Stomach (tissue), 4 donors: ENCODE results near the gene PSRC1.

Experiments
- POLR2A ChIP-seq, 4 donors: fragments of 450-650 bp; IDR thresholded peaks; one replicate each; pipeline ENCODE4 v1.6.1; 2016; ENCODE audit warnings: antibody characterized with exemption in 4 of 4, control low read depth in 2 of 4, mild to moderate bottlenecking in 1 of 4, moderate library complexity in 1 of 4
- POLR2AphosphoS5 ChIP-seq, 3 donors: sonication (generic); formaldehyde crosslinking; IDR thresholded peaks; one replicate each; pipeline ENCODE4 v1.6.1; 2016; ENCODE audit warnings: antibody characterized with exemption in 3 of 3
- TF ChIP-seq, protein P1 (sequence below), 7 experiments: fragments of 450-650 bp in 4 of 7; fragments of 200-600 bp in 3 of 7; sonication (generic) in 3 of 7; IDR thresholded peaks; one replicate each; pipeline ENCODE4 v1.5.1; 2016 to 2019; ENCODE audit warnings: antibody characterized with exemption in 7 of 7, control low read depth in 2 of 7, mild to moderate bottlenecking in 1 of 7

DNA sequence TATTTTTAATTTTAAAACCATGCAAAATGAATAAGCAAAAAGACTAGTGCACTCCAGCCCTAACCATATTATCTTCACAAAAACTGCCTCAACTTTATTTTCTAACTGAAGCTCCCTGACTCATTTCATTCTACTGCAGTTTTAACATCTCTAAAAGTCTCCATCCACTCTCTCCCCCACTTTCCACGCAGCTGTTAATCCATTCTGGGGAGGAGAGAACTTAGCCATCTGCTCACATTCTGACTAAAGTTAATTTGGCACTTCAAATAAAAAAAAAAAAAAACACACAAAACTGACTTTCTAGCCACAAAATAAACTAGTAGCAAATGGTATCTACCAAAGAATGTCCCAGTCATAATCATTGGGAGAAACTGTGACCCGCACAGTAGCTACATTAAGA is 29.3 kb upstream of the PSRC1 start:
- TF ChIP-seq POLR2A (IDR thresholded peaks at IDR 0.05): no peak
- TF ChIP-seq, protein P1, sequence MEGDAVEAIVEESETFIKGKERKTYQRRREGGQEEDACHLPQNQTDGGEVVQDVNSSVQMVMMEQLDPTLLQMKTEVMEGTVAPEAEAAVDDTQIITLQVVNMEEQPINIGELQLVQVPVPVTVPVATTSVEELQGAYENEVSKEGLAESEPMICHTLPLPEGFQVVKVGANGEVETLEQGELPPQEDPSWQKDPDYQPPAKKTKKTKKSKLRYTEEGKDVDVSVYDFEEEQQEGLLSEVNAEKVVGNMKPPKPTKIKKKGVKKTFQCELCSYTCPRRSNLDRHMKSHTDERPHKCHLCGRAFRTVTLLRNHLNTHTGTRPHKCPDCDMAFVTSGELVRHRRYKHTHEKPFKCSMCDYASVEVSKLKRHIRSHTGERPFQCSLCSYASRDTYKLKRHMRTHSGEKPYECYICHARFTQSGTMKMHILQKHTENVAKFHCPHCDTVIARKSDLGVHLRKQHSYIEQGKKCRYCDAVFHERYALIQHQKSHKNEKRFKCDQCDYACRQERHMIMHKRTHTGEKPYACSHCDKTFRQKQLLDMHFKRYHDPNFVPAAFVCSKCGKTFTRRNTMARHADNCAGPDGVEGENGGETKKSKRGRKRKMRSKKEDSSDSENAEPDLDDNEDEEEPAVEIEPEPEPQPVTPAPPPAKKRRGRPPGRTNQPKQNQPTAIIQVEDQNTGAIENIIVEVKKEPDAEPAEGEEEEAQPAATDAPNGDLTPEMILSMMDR (IDR thresholded peaks at IDR 0.05): no peak
- TF ChIP-seq POLR2AphosphoS5 (IDR thresholded peaks at IDR 0.05): no peak
